Activated CD8-positive, alpha-beta T cell treated with anti-CD3 and anti-CD28 coated beads, Interleukin-2, amount 10 ng/mL, durations not matched to agents 7 days and 5 days (primary cell): ENCODE results near the gene SEC63. TPM values are rescaled to one million over a fixed set of nuclear protein-coding genes. Genes with fewer than 3 reads are reported as not detected.
"Not testable (repeated sequence)": the region's sequence is repeated elsewhere in the genome, so short reads cannot be mapped to it uniquely, and the experiment has no call there.

ENCODE experiments used
- ATAC-seq: fragments of 150-1000 bp; cut with Tn5 transposase; one replicate; pipeline ENCODE4 v1.10.0; 2021; ENCODE audit warnings: moderate library complexity
- CTCF ChIA-PET: fragments of 350-600 bp; sonication (Branson Sonifier 250); formaldehyde crosslinking; loops from one replicate; lab custom pipeline; 2021; ENCODE audit warnings: antibody characterized with exemption; lab: Charles Lee
- POLR2A ChIA-PET: fragments of 350-600 bp; sonication (Branson Sonifier 250); formaldehyde crosslinking; loops from one replicate; lab custom pipeline; 2021; ENCODE audit warnings: antibody characterized with exemption; lab: Charles Lee
- DNase-seq: peaks from one replicate; pipeline ENCODE4 v3.0.0-alpha.2; 2020
- H3K27ac Mint-ChIP-seq: one replicate; pipeline ENCODE4 v1.8.0; 2021; ENCODE audit warnings: mild to moderate bottlenecking, mixed read lengths
- H3K27me3 Mint-ChIP-seq: one replicate; pipeline ENCODE4 v1.8.0; 2021; ENCODE audit warnings: low read depth, mixed read lengths
- H3K36me3 Mint-ChIP-seq: one replicate; pipeline ENCODE4 v1.8.0; 2021; ENCODE audit warnings: low read depth, mixed read lengths
- H3K4me1 Mint-ChIP-seq: one replicate; pipeline ENCODE4 v1.8.0; 2021; ENCODE audit warnings: low read depth, mixed read lengths
- H3K4me3 Mint-ChIP-seq: one replicate; pipeline ENCODE4 v1.8.0; 2021; ENCODE audit warnings: mild to moderate bottlenecking, mixed read lengths
- H3K9me3 Mint-ChIP-seq: one replicate; pipeline ENCODE4 v1.8.0; 2022; ENCODE audit warnings: mixed read lengths; ENCODE audit not compliant: insufficient read depth
- total RNA-seq, 2 experiments: library from RNA; stranded (reverse); gene quantifications; one replicate each; pipeline ENCODE4 v1.2.3, GENCODE V29; 2021

The SEC63 gene
- total RNA-seq, 2 experiments from 2014 or later, result 60.4 to 72.6 TPM

- CTCF ChIA-PET, result interaction anchor here (1.0 kb wide), 1 partner anchor 78 kb away, joined by 3 read pairs; no protein-coding TSS in a partner anchor
- H3K9me3 Mint-ChIP-seq, result no peaks in the 10 kb centered on the region
Observed at GRCh38 chr6:107971181-107971580, 13.2 kb upstream of the SEC63 start.

DNA sequence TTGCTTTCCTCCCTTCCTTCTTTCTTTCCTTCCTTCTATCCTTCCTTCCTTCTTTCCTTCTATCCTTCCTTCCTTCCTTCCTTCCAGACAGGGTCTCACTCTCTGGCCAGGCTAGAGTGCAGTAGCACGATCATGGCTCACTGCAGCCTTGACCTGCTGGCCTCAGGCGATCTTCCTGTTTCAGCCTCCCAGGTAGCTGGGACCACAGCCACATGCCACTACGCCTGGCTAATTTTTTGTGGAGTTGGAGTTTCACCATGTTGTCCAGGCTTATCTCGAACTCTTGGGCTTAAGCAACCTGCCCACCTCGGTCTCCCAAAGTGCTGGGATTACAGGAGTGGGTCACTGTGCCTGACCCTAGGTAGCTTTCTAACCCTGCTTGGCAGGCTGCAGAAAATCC lies 12.2 kb upstream of the SEC63 start:
- H3K27me3 Mint-ChIP-seq, result peaks cover 12% of the 10 kb centered on the region
- DNase-seq, result no peak
- POLR2A ChIA-PET, result no interaction called here
- peaks cover 19% of the 10 kb centered on the region for H3K4me1 Mint-ChIP-seq
- no peak for ATAC-seq
- no peak overlapping the region for H3K4me3 Mint-ChIP-seq
- no peaks in the 10 kb centered on the region for H3K9me3 Mint-ChIP-seq
- H3K27ac Mint-ChIP-seq, result no peak overlapping the region
- CTCF ChIA-PET, result interaction anchor here (1.0 kb wide), 1 partner anchor 79 kb away, joined by 3 read pairs; no protein-coding TSS in a partner anchor
- H3K36me3 Mint-ChIP-seq, result no peaks in the 10 kb centered on the region

More at GRCh38 chr6:107971181-107971580, 13.2 kb upstream of the SEC63 start:
- ATAC-seq, result no peak
- POLR2A ChIA-PET, result no interaction called here
- Mint-ChIP-seq H3K27ac (no peak overlapping the region), H3K4me1 (peaks cover 19% of the 10 kb centered on the region), H3K4me3 (no peak overlapping the region), H3K36me3 (no peaks in the 10 kb centered on the region), H3K27me3 (peaks cover 12% of the 10 kb centered on the region)
- DNase-seq, result no peak

- no peaks in the 10 kb centered on the region for H3K36me3 Mint-ChIP-seq
- ChIA-PET CTCF (no interaction called here), POLR2A (no interaction called here)
- H3K27me3 Mint-ChIP-seq, result peaks cover 6% of the 10 kb centered on the region
- H3K4me1 Mint-ChIP-seq, result peaks cover 9% of the 10 kb centered on the region
- no peak overlapping the region for H3K27ac Mint-ChIP-seq
- no peak for DNase-seq
- H3K9me3 Mint-ChIP-seq, result no peaks in the 10 kb centered on the region
- ATAC-seq, result no peak
- no peak overlapping the region for H3K4me3 Mint-ChIP-seq
Observed at GRCh38 chr6:107968081-107968480, 10.1 kb upstream of the SEC63 start.

DNA sequence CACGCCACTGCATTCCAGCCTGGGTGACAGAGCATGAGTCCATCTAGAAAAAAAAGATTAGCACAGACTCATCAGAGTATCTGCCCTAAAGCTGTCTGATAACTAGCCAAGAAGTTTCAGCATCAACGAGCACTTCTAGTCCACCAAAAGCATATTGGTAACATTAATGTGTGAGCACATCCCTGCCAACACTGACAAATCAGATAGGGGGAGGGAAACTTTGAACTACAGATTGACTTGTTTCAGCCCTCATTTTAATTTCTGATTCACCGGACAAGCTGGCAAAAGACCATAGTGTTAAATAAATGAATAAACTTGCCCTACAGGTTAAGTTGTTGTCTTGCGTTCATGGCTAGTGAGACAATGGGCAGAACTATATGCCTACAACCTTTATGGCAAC lies 7.7 kb upstream of the SEC63 start:
- no peaks in the 10 kb centered on the region for H3K4me1 Mint-ChIP-seq
- no peaks in the 10 kb centered on the region for H3K36me3 Mint-ChIP-seq
- ATAC-seq, result no peak
- ChIA-PET CTCF (interaction anchor here (1.4 kb wide), 1 partner anchor 15 kb away, joined by 4 read pairs; no protein-coding TSS in a partner anchor), POLR2A (interaction anchor here (0.6 kb wide), 1 partner anchor 559 kb away, joined by 3 read pairs; no protein-coding TSS in a partner anchor)
- H3K4me3 Mint-ChIP-seq, result no peak overlapping the region
- no peak for DNase-seq
- peaks cover 3% of the 10 kb centered on the region for H3K27me3 Mint-ChIP-seq
- H3K9me3 Mint-ChIP-seq, result no peaks in the 10 kb centered on the region
- no peak overlapping the region for H3K27ac Mint-ChIP-seq

DNA sequence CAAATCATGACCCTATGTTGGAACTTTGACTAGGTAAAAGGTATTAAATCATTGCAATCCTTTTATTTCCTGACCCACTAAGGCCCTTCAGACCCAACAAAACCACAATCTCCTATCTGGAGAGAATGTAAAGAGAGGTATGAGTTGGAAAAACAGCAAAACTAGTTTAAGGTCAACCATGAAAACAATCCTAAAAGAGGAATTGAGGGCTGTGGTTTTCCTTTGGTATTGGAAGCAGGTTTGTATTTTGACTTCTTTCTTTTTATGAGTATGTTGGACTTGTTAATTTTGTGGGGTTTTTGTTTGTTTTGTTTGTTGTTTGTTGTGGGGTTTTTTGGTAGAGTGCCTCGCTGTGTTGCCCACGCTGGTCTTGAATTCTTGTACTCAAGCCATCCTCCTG lies 4.7 kb upstream of the SEC63 start:
- Mint-ChIP-seq H3K9me3 (no peaks in the 10 kb centered on the region), H3K27me3 (peaks cover 10% of the 10 kb centered on the region), H3K36me3 (no peaks in the 10 kb centered on the region), H3K27ac (no peak overlapping the region), H3K4me3 (no peak overlapping the region), H3K4me1 (peaks cover 3% of the 10 kb centered on the region)
- ATAC-seq, result no peak
- ChIA-PET CTCF (no interaction called here), POLR2A (no interaction called here)
- no peak for DNase-seq

- Mint-ChIP-seq H3K9me3 (no peaks in the 10 kb centered on the region), H3K4me3 (no peak overlapping the region), H3K27me3 (peaks cover 10% of the 10 kb centered on the region), H3K36me3 (peaks cover 19% of the 10 kb centered on the region), H3K27ac (no peak overlapping the region), H3K4me1 (peaks cover 28% of the 10 kb centered on the region)
- POLR2A ChIA-PET, result no interaction called here
- ATAC-seq (no peak), DNase-seq (no peak)
- CTCF ChIA-PET, result interaction anchor here (1.6 kb wide), 1 partner anchor 256 kb away, joined by 3 read pairs; no protein-coding TSS in a partner anchor
Observed at GRCh38 chr6:107959392-107959791, 1.4 kb upstream of the SEC63 start.

DNA sequence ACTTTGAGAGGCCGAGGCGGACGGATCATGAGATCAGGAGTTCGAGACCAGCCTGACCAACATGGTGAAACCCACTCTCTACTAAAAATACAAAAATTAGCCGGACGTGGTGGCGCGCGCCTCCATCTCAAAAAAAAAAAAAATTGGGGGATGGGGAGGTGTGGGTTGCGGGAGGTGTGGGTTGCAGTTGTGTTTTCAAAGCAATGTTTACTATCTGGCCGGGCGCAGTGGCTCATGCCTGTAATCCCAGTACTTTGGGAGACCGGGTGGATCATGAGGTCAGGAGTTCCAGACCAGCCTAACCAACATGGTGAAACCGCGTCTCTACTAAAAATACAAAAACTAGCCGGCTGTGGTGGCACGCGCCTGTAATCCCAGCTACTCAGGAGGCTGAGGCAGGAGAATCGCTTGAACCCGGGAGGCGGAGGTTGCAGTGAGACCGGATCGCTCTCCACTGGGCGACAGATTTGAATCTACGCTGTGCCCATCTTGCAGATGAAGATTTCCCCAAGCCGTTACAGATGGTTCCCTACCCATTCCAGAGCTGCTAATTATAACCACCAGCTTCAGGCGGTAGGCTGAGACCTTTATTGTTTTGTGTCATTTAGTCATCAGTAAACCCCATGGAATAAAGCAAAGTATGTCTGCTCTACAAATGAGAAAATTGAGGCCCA lies 818 bp upstream of the SEC63 start:
- H3K27ac Mint-ChIP-seq, result peak overlapping the region; percentile 96
- H3K27me3 Mint-ChIP-seq, DNase-seq, H3K9me3 Mint-ChIP-seq, ATAC-seq: not testable (repeated sequence)
- ChIA-PET CTCF (interaction anchor here (1.0 to 1.6 kb wide), 2 partner anchors 92 to 255 kb away, joined by 3 read pairs; no protein-coding TSS in a partner anchor), POLR2A (interaction anchor here (0.8 to 1.5 kb wide), 2 partner anchors 16 to 222 kb away, joined by 3 read pairs; no protein-coding TSS in a partner anchor)
- H3K4me1 Mint-ChIP-seq, result peaks cover 28% of the 10 kb centered on the region
- H3K36me3 Mint-ChIP-seq, result peaks cover 19% of the 10 kb centered on the region
- H3K4me3 Mint-ChIP-seq, result peak overlapping the region; percentile 95

GRCh38 chr6:107957308-107957908 lies 600 bp downstream of the SEC63 start:
- no peaks in the 10 kb centered on the region for H3K9me3 Mint-ChIP-seq
- peaks cover 8% of the 10 kb centered on the region for H3K27me3 Mint-ChIP-seq
- H3K4me1 Mint-ChIP-seq, result peaks cover 28% of the 10 kb centered on the region
- ATAC-seq (peak; percentile 47), DNase-seq (peak; percentile 78)
- ChIA-PET CTCF (interaction anchor here (0.9 to 1.8 kb wide), 4 partner anchors 24 to 227 kb away, joined by 3 to 7 read pairs (median 4); no protein-coding TSS in a partner anchor), POLR2A (interaction anchor here (0.6 to 1.6 kb wide), 4 partner anchors 11 to 221 kb away, joined by 3 to 11 read pairs (median 4); partner anchors contain the start of gene SCML4)
- peak overlapping the region; percentile 98 for H3K27ac Mint-ChIP-seq
- peaks cover 19% of the 10 kb centered on the region for H3K36me3 Mint-ChIP-seq
- peak overlapping the region; percentile 95 for H3K4me3 Mint-ChIP-seq

DNA sequence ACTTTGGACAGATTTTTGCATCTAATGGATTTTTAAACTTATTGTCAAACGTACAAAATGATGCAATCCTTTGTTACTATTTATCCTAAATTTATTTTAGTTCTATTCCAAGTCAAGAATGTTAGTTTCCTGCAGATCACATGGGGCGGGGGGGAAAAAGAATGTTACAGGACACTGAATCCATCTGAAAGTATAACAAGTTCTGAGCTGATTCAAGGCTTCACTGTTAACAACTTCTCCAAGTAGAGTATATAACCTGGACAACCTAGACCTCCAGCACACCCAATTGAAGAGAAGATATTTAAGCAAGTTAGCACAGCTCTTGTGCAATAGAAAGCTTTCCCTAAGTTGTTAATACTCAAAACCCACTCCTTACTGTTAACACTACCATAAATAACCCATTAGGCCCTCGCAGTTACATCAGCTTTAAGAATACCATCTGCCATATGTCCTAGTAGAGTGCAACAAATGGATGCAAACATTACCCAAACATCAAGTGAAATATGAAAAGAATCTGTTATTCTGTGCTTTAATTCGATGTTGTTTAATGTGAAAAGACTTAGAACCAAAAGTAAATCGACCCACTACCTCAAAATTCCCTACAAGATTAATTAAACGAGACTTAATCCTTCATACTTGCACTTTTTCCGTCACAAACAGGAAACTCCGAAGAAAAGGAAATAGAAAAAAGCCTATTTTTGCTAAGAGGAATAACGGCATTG lies 1.3 kb downstream of the SEC63 start:
- Mint-ChIP-seq H3K4me3 (peak overlapping the region; percentile 95), H3K4me1 (peaks cover 28% of the 10 kb centered on the region), H3K36me3 (peaks cover 19% of the 10 kb centered on the region), H3K27ac (peak overlapping the region; percentile 98), H3K9me3 (no peaks in the 10 kb centered on the region), H3K27me3 (peaks cover 8% of the 10 kb centered on the region)
- no peak for ATAC-seq
- ChIA-PET CTCF (interaction anchor here (0.9 to 1.8 kb wide), 3 partner anchors 25 to 226 kb away, joined by 3 to 7 read pairs (median 4); no protein-coding TSS in a partner anchor), POLR2A (interaction anchor here (0.6 to 1.6 kb wide), 5 partner anchors 10 to 1964 kb away, joined by 3 to 11 read pairs (median 4); partner anchors contain the start of gene SCML4)
- no peak for DNase-seq

GRCh38 chr6:107956181-107956580 lies 1.8 kb downstream of the SEC63 start:
- peak overlapping the region; percentile 98 for H3K27ac Mint-ChIP-seq
- DNase-seq (no peak), ATAC-seq (no peak)
- no peaks in the 10 kb centered on the region for H3K9me3 Mint-ChIP-seq
- POLR2A ChIA-PET, result interaction anchor here (0.6 kb wide), 2 partner anchors 465 to 1964 kb away, joined by 4 read pairs; no protein-coding TSS in a partner anchor
- H3K4me1 Mint-ChIP-seq, result peaks cover 28% of the 10 kb centered on the region
- peaks cover 8% of the 10 kb centered on the region for H3K27me3 Mint-ChIP-seq
- CTCF ChIA-PET, result interaction anchor here (1.2 to 1.8 kb wide), 2 partner anchors 108 to 226 kb away, joined by 4 to 7 read pairs; no protein-coding TSS in a partner anchor
- peaks cover 19% of the 10 kb centered on the region for H3K36me3 Mint-ChIP-seq
- H3K4me3 Mint-ChIP-seq, result peak overlapping the region; percentile 95

DNA sequence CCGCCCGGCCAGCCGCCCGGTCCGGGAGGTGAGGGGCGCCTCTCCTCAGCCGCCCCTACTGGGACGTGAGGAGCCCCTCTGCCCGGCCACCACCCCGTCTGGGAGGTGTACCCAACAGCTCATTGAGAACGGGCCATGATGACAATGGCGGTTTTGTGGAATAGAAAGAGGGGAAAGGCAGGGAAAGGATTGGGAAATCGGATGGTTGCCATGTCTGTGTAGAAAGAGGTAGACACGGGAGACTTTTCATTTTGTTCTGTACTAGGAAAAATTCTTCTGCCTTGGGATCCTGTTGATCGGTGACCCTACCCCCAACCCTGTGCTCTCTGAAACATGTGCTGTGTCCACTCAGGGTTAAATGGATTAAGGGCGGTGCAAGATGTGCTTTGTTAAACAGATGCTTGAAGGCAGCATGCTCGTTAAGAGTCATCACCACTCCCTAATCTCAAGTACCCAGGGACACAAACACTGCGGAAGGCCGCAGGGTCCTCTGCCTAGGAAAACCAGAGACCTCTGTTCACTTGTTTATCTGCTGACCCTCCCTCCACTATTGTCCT lies 4.1 kb downstream of the SEC63 start:
- DNase-seq, H3K4me3 Mint-ChIP-seq, POLR2A ChIA-PET, H3K27ac Mint-ChIP-seq, H3K27me3 Mint-ChIP-seq, CTCF ChIA-PET, ATAC-seq, H3K9me3 Mint-ChIP-seq: not testable (repeated sequence)
- Mint-ChIP-seq H3K36me3 (peaks cover 20% of the 10 kb centered on the region), H3K4me1 (peaks cover 31% of the 10 kb centered on the region)
